Smooth muscle cell of the umbilical artery (primary cell): Measurements from ENCODE around the gene OR2F2. TPM values are rescaled to one million over a fixed set of nuclear protein-coding genes. Genes with fewer than 3 reads are reported as not detected.

Source experiments
- total RNA-seq: library from RNA; depleted of rRNA; stranded (reverse); fragments of >200 nt; gene quantifications from 2 replicates; pipeline ENCODE4 v1.2.3, GENCODE V29; 2014

OR2F2 gene
- not detected in 2 replicates for total RNA-seq

DNA sequence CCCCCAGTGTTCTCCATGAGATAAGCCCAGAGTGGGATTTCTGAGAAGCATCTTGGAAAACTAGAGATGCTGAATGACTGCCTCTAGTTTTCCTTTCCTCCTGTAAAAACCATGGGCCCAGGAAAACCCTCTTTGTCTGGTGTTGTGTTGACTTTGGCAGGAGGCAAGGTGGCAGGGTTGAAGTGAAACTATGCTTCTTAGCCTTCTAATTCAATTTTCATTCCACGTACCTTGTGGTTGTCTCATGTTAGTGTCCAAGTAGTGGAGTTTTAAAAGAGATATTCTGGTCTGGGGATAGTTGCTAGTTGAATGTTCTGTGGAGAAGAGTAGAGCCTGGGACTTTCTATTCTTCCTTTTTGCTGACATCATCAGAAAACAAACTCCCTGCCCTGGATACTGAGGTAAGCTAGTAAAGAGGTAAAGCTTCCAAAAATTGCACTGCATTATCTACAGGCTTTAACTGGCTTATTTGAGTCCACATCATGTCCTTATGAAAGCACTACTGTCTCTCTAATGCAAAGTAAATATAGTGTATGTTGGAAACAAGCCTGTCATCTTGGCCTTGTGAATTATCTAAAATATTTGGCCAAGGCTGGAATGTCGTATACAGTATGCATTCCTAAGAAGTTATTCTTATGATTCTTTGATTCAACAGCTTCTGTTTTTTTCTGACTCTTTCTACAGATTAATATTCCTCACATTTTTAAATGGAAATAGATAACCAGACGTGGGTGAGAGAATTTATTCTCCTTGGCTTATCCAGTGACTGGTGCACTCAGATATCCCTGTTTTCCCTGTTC, at the start of gene OR2F2:
OR2F2 (plus strand) TSS at position 708 of the 800 bp plus-strand sequence; CDS start at position 708, 0 bp downstream.

GRCh38 chr7:143901668-143902331, 33.2 kb upstream of the OR2F2 start, which contains the start of gene TCAF1:
TSS of gene TCAF1 (minus strand) at chr7:143902176. CDS start at chr7:143876608, 25,568 bp downstream.

GRCh38 chr7:143954544-143954943, 19.5 kb downstream of the OR2F2 start, which contains the start of gene OR2F1:
TSS of gene OR2F1 (plus strand) at chr7:143954844. CDS start at chr7:143959971, 5,127 bp downstream.

Other genes with a start within 250 kb of the OR2F2 start
- 0.89 and 1.3 TPM in 2 replicates for gene CTAGE6, start 177.5 kb upstream of the OR2F2 start, total RNA-seq
- gene TCAF1, start 33.1 kb upstream of the OR2F2 start, total RNA-seq, result 99.5 and 103 TPM in 2 replicates
- gene OR2F1, start 19.6 kb downstream of the OR2F2 start, total RNA-seq, result not detected in 2 replicates
- not detected in 2 replicates for gene OR6B1, start 65.1 kb downstream of the OR2F2 start, total RNA-seq
- gene OR2A5, start 113.7 kb downstream of the OR2F2 start, total RNA-seq, result not detected in 2 replicates
- not detected in 2 replicates for gene OR2A25, start 134.6 kb downstream of the OR2F2 start, total RNA-seq
- gene OR2A12, start 151.0 kb downstream of the OR2F2 start, total RNA-seq, result not detected in 2 replicates
- gene OR2A2, start 174.3 kb downstream of the OR2F2 start, total RNA-seq, result not detected in 2 replicates
- gene OR2A14, start 187.9 kb downstream of the OR2F2 start, total RNA-seq, result not detected in 2 replicates
- gene CTAGE4, start 248.2 kb downstream of the OR2F2 start, total RNA-seq, result not detected in 2 replicates